HG03571 (cell line): ENCODE results near the gene TRAPPC5.
"Not testable (repeated sequence)": the region's sequence is repeated elsewhere in the genome, so short reads cannot be mapped to it uniquely, and the experiment has no call there.

Experiments used
- ATAC-seq: cut with Tn5 transposase; IDR thresholded peaks from one replicate; pipeline ENCODE4 v1.9.1; 2021; ENCODE audit not compliant: unreplicated experiment

The TRAPPC5 gene

GRCh38 chr19:7680606-7681339 lies at the start of gene TRAPPC5:
TRAPPC5 (plus strand) TSS chr19:7680833; CDS start chr19:7682254, 1,421 bp downstream.
- peak; percentile 48 for ATAC-seq

GRCh38 chr19:7631577-7631976 lies 49.1 kb upstream of the TRAPPC5 start:
- ATAC-seq: no peak

GRCh38 chr19:7632340-7633203 lies 48.1 kb upstream of the TRAPPC5 start:
- no peak for ATAC-seq

GRCh38 chr19:7633698-7634097 lies 46.9 kb upstream of the TRAPPC5 start, which contains the start of gene PCP2:
PCP2 (minus strand) TSS chr19:7633719; CDS start chr19:7633457, 262 bp downstream.
- no peak for ATAC-seq

- ATAC-seq: no peak
Observed at GRCh38 chr19:7635670-7636069, 45.0 kb upstream of the TRAPPC5 start.

GRCh38 chr19:7636317-7636690 lies 44.3 kb upstream of the TRAPPC5 start:
- ATAC-seq: no peak

GRCh38 chr19:7636691-7637373 lies 43.8 kb upstream of the TRAPPC5 start, which contains the start of gene STXBP2:
STXBP2 (plus strand) TSS chr19:7637110; CDS start chr19:7637150, 40 bp downstream.
- peak; percentile 57 for ATAC-seq

GRCh38 chr19:7637374-7638256 lies 43.0 kb upstream of the TRAPPC5 start:
- no peak for ATAC-seq

GRCh38 chr19:7638802-7639465 lies 41.7 kb upstream of the TRAPPC5 start:
- ATAC-seq: no peak

- no peak for ATAC-seq
Observed at GRCh38 chr19:7639863-7640348, 40.7 kb upstream of the TRAPPC5 start.

- no peak for ATAC-seq
Observed at GRCh38 chr19:7640803-7641202, 39.8 kb upstream of the TRAPPC5 start.

- ATAC-seq: no peak
Observed at GRCh38 chr19:7641290-7642276, 39.0 kb upstream of the TRAPPC5 start.

- ATAC-seq: no peak
Observed at GRCh38 chr19:7642295-7643030, 38.2 kb upstream of the TRAPPC5 start.

- ATAC-seq: no peak
Observed at GRCh38 chr19:7643031-7643415, 37.6 kb upstream of the TRAPPC5 start.

GRCh38 chr19:7643629-7644549 lies 36.7 kb upstream of the TRAPPC5 start:
- ATAC-seq: not testable (repeated sequence)

- no peak for ATAC-seq
Observed at GRCh38 chr19:7644550-7644877, 36.1 kb upstream of the TRAPPC5 start.

- no peak for ATAC-seq
Observed at GRCh38 chr19:7645163-7645562, 35.5 kb upstream of the TRAPPC5 start.
